Neutrophil (primary cell): ENCODE results near the gene MEGF11.
A peak's percentile ranks its signal among the peaks of the same experiment; 100 is the strongest.

Source experiments
- H3K27ac ChIP-seq: fragments of 200-600 bp; sonication (generic); 2 replicates; pipeline ENCODE4 v1.5.1; 2016; ENCODE audit warnings: mild to moderate bottlenecking, moderate library complexity
- H3K27me3 ChIP-seq: fragments of 200-600 bp; sonication (generic); 2 replicates; pipeline ENCODE4 v1.6.0; 2016; ENCODE audit warnings: mild to moderate bottlenecking
- H3K36me3 ChIP-seq: fragments of 200-600 bp; sonication (generic); 2 replicates; pipeline ENCODE4 v1.5.1; 2017
- H3K4me1 ChIP-seq, 2 experiments: fragments of 200-600 bp in 1 of 2; sonication (generic) in 1 of 2; 1 replicate in 1 of 2; 2 replicates in 1 of 2; pipeline versions ENCODE4 v1.5.1 to v1.6.1; 2013 to 2016; ENCODE audit warnings: low read depth in 1 of 2, low read length in 1 of 2, mild to moderate bottlenecking in 1 of 2, moderate library complexity in 1 of 2; ENCODE audit not compliant: control insufficient read depth in 1 of 2, insufficient read depth in 1 of 2
- H3K4me3 ChIP-seq, 2 experiments: fragments of 200-600 bp in 1 of 2; sonication (generic) in 1 of 2; 1 replicate in 1 of 2; 2 replicates in 1 of 2; pipeline ENCODE4 v1.5.1; 2013 to 2016; ENCODE audit warnings: low read depth in 1 of 2, low read length in 1 of 2, mild to moderate bottlenecking in 1 of 2, moderate library complexity in 1 of 2
- H3K9me3 ChIP-seq: fragments of 200-600 bp; sonication (generic); 2 replicates; pipeline ENCODE4 v1.5.1; 2016
- CTCF ChIP-seq: fragments of 200-600 bp; sonication (generic); IDR thresholded peaks from 2 replicates; pipeline ENCODE4 v1.5.1; 2016; ENCODE audit warnings: antibody characterized with exemption

Gene MEGF11

GRCh38 chr15:65907661-65908060 is 345.9 kb downstream of the MEGF11 start:
- peaks cover 74% of the 10 kb centered on the region for H3K36me3 ChIP-seq
- H3K9me3 ChIP-seq, result no peaks in the 10 kb centered on the region
- peaks cover 7 to 9% of the 10 kb centered on the region in 2 experiments for H3K4me1 ChIP-seq
- no peaks in the 10 kb centered on the region for H3K27me3 ChIP-seq
- H3K27ac ChIP-seq, result no peak overlapping the region
- no peak for TF ChIP-seq CTCF
- no peak overlapping the region for H3K4me3 ChIP-seq

- peaks cover 62% of the 10 kb centered on the region for H3K36me3 ChIP-seq
- H3K27ac ChIP-seq, result no peak overlapping the region
- H3K4me1 ChIP-seq, result peaks cover 19 to 22% of the 10 kb centered on the region in 2 experiments
- no peaks in the 10 kb centered on the region for H3K9me3 ChIP-seq
- no peaks in the 10 kb centered on the region for H3K27me3 ChIP-seq
- no peak overlapping the region for H3K4me3 ChIP-seq
- TF ChIP-seq CTCF, result no peak
These were observed 347.2 kb downstream of the MEGF11 start for GRCh38 chr15:65906396-65906795.

GRCh38 chr15:65904301-65904700 is 349.2 kb downstream of the MEGF11 start:
- Histone ChIP-seq H3K36me3 (peaks cover 45% of the 10 kb centered on the region), H3K27me3 (no peaks in the 10 kb centered on the region), H3K4me3 (no peak overlapping the region), H3K9me3 (no peaks in the 10 kb centered on the region), H3K4me1 (peaks cover 35 to 43% of the 10 kb centered on the region in 2 experiments), H3K27ac (no peak overlapping the region)
- TF ChIP-seq CTCF, result no peak

- H3K4me1 ChIP-seq, result peaks cover 35 to 44% of the 10 kb centered on the region in 2 experiments
- peak overlapping the region; percentile 83 for H3K27ac ChIP-seq
- peaks cover 45% of the 10 kb centered on the region for H3K36me3 ChIP-seq
- H3K9me3 ChIP-seq, result no peaks in the 10 kb centered on the region
- H3K4me3 ChIP-seq, result no peak overlapping the region
- no peaks in the 10 kb centered on the region for H3K27me3 ChIP-seq
- no peak for TF ChIP-seq CTCF
These were observed 350.1 kb downstream of the MEGF11 start for GRCh38 chr15:65903296-65904073.

GRCh38 chr15:65902373-65902772 is 351.2 kb downstream of the MEGF11 start:
- TF ChIP-seq CTCF, result no peak

More at GRCh38 chr15:65902373-65902772, 351.2 kb downstream of the MEGF11 start:
- no peaks in the 10 kb centered on the region for H3K27me3 ChIP-seq
- no peak overlapping the region for H3K4me3 ChIP-seq
- H3K27ac ChIP-seq, result peak overlapping the region; percentile 83
- H3K4me1 ChIP-seq, result peaks cover 35 to 44% of the 10 kb centered on the region in 2 experiments
- peaks cover 45% of the 10 kb centered on the region for H3K36me3 ChIP-seq
- no peaks in the 10 kb centered on the region for H3K9me3 ChIP-seq
